Progenitor cell of endocrine pancreas (in vitro differentiated cells): Measurements from ENCODE around the gene ZSCAN20. TPM values are rescaled to one million over a fixed set of nuclear protein-coding genes. Genes with fewer than 3 reads are reported as not detected.

Experiments used
- DNase-seq: peaks from one replicate; pipeline ENCODE4 v3.0.0; 2021; ENCODE audit warnings: low spot score; ENCODE audit not compliant: unreplicated experiment
- H3K27ac Mint-ChIP-seq: 2 replicates; pipeline ENCODE4 v1.8.0; 2021; ENCODE audit warnings: mild to moderate bottlenecking, moderate library complexity, mixed read lengths
- H3K27me3 Mint-ChIP-seq: 2 replicates; pipeline ENCODE4 v1.8.0; 2021; ENCODE audit warnings: mixed read lengths
- H3K36me3 Mint-ChIP-seq: 2 replicates; pipeline ENCODE4 v1.8.0; 2022; ENCODE audit warnings: mixed read lengths; ENCODE audit not compliant: insufficient read depth
- H3K4me1 Mint-ChIP-seq: 2 replicates; pipeline ENCODE4 v1.8.0; 2021; ENCODE audit warnings: low read depth, mixed read lengths
- H3K4me3 Mint-ChIP-seq: 2 replicates; pipeline ENCODE4 v1.8.0; 2021; ENCODE audit warnings: low read depth, mild to moderate bottlenecking, moderate library complexity, mixed read lengths
- H3K9me3 Mint-ChIP-seq: 2 replicates; pipeline ENCODE4 v1.8.0; 2021; ENCODE audit warnings: low read depth, mixed read lengths
- CTCF ChIP-seq: fragments of 200-600 bp; sonication (generic); IDR thresholded peaks from one replicate; pipeline ENCODE4 v1.5.0; 2021; ENCODE audit warnings: antibody characterized with exemption, mild to moderate bottlenecking; ENCODE audit not compliant: unreplicated experiment
- total RNA-seq: library from RNA; stranded (reverse); gene quantifications from 2 replicates; pipeline ENCODE4 v1.2.1, GENCODE V29; 2021

Gene ZSCAN20
- total RNA-seq, 1 donor from 2014 or later, result 10.5 TPM

DNA sequence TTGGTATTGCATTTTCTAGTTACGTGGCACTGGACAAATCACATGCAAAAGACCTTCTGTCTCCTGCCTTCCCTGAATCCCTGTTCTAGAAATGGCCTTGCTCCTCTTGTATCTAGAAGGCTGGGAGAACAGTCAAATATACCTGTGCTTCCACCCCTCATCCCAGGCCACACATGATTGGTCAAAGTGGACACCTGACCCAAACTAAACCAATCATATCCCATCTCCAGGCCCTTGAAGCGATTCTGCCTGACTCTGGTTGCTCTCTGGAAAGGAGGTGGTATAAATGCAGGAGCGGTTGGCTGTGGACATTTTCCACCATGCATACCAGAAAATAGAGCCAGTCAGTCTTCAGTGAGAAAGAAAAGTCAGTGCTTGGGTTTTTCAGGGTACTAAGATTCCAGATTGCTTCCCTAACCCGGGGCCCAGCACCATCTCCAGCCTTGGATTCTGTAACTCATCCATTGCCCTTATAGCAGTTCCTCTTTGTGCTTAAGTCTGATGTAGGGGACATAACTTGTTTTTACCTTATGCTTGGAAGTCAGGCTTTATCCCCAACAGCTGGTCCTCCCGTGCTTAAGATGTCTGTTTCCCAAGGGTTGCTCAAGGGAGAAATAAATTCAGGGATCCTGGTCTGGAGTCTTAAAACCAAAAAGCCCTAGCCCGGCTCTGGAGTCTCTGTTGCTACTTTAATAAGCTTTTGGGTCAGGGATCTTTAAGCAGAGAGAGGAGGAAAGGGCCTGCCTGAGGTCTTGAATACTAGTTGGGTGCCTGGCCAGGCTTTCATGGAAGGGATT, 33.9 kb upstream of the ZSCAN20 start:
- H3K4me1 Mint-ChIP-seq, result peaks cover 19% of the 10 kb centered on the region
- no peak for DNase-seq
- no peak overlapping the region for H3K27ac Mint-ChIP-seq
- no peaks in the 10 kb centered on the region for H3K9me3 Mint-ChIP-seq
- H3K27me3 Mint-ChIP-seq, result no peaks in the 10 kb centered on the region
- no peak for TF ChIP-seq CTCF
- no peak overlapping the region for H3K4me3 Mint-ChIP-seq
- H3K36me3 Mint-ChIP-seq, result no peaks in the 10 kb centered on the region

- Mint-ChIP-seq H3K4me3 (no peak overlapping the region), H3K36me3 (no peaks in the 10 kb centered on the region), H3K27me3 (no peaks in the 10 kb centered on the region), H3K9me3 (no peaks in the 10 kb centered on the region), H3K27ac (no peak overlapping the region), H3K4me1 (peaks cover 19% of the 10 kb centered on the region)
- no peak for TF ChIP-seq CTCF
- no peak for DNase-seq
These were observed 32.8 kb upstream of the ZSCAN20 start for GRCh38 chr1:33439662-33440061.

GRCh38 chr1:33441088-33441745, 31.2 kb upstream of the ZSCAN20 start:
- Mint-ChIP-seq H3K4me3 (no peak overlapping the region), H3K27me3 (no peaks in the 10 kb centered on the region), H3K36me3 (no peaks in the 10 kb centered on the region), H3K9me3 (no peaks in the 10 kb centered on the region), H3K27ac (no peak overlapping the region), H3K4me1 (peaks cover 18% of the 10 kb centered on the region)
- DNase-seq, result no peak
- no peak for TF ChIP-seq CTCF

DNA sequence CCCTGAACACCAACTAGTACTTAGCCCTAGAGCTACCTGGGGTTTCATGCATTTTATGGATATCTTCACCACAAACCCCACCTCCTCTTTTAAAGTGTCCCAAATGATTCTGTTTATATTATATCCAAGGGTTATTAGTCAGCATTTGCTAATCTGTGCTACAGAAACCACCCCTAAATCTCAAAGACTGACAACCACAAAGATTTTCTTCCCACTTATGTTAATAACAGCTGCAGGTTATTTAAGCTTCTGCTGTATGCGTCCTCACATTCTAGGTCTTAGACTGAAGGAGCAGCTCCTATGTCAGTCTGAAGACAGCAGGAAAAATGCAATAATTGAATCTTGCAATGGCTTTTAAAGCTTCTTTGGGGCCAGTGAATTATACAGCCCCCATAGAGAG, 30.3 kb upstream of the ZSCAN20 start:
- Mint-ChIP-seq H3K27me3 (no peaks in the 10 kb centered on the region), H3K4me1 (peaks cover 10% of the 10 kb centered on the region), H3K4me3 (no peak overlapping the region), H3K9me3 (no peaks in the 10 kb centered on the region), H3K36me3 (no peaks in the 10 kb centered on the region), H3K27ac (no peak overlapping the region)
- no peak for DNase-seq
- no peak for TF ChIP-seq CTCF

DNA sequence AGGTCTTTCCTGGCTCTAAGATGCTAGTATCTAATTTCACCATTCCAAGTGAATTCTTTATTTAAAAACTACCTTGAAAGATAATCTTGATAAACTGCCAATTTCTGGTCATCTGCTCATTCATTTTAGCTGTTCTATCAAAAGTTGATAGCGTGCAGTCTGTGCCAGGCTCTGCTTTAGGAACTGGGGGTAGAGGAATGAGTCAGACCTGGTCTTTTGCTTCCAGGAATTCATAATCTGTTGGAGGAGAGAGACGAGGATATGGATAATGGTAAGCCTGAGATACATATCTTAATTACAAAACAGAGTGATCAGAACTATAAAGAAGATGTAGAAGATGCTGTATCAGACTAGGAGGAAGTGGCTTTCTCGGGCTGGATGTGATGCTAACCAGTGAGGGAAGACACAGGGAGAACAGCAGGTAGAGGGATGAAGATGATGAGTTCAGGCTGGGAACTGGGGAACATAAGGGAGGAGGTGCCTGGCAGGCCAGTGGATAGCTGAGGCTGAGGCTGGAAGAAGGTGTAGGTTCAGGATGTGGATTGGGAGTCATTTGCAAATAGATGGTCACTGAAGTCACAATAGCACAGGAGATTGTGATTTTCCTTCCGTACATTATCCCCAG, 29.3 kb upstream of the ZSCAN20 start:
- Mint-ChIP-seq H3K9me3 (no peaks in the 10 kb centered on the region), H3K4me3 (no peak overlapping the region), H3K36me3 (no peaks in the 10 kb centered on the region), H3K27ac (no peak overlapping the region), H3K27me3 (no peaks in the 10 kb centered on the region), H3K4me1 (peaks cover 3% of the 10 kb centered on the region)
- TF ChIP-seq CTCF, result no peak
- DNase-seq, result no peak
